GM21381 (cell line): ENCODE results near the gene CABP2.
"Not testable (repeated sequence)": the region's sequence is repeated elsewhere in the genome, so short reads cannot be mapped to it uniquely, and the experiment has no call there.

Experiments
- ATAC-seq: cut with Tn5 transposase; IDR thresholded peaks from one replicate; pipeline ENCODE4 v1.9.1; 2021; ENCODE audit warnings: mild to moderate bottlenecking, moderate library complexity; ENCODE audit not compliant: unreplicated experiment

The CABP2 gene

GRCh38 chr11:67482275-67482826 is 40.9 kb downstream of the CABP2 start:
- ATAC-seq: no peak

- not testable (repeated sequence) for ATAC-seq
Measured at GRCh38 chr11:67477344-67478050, 45.7 kb downstream of the CABP2 start.

DNA sequence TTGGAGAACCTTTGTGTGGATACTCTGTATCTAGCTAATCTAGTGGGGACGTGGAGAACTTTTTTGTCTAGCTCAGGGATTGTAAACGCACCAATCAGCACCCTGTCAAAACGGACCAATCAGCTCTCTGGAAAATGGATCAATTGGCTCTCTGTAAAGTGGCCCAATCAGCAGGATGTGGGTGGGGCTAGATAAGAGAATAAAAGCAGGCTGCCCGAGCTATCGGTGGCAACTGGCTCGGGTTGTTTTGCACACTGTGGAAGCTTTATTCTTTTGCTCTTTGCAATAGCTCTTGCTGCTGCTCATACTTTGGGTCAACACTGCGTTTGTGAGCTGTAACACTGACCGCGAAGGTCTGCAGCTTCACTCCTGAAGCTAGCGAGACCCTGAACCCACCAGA is 46.6 kb downstream of the CABP2 start:
- not testable (repeated sequence) for ATAC-seq

- no peak for ATAC-seq
Measured at GRCh38 chr11:67472882-67473281, 50.4 kb downstream of the CABP2 start.

DNA sequence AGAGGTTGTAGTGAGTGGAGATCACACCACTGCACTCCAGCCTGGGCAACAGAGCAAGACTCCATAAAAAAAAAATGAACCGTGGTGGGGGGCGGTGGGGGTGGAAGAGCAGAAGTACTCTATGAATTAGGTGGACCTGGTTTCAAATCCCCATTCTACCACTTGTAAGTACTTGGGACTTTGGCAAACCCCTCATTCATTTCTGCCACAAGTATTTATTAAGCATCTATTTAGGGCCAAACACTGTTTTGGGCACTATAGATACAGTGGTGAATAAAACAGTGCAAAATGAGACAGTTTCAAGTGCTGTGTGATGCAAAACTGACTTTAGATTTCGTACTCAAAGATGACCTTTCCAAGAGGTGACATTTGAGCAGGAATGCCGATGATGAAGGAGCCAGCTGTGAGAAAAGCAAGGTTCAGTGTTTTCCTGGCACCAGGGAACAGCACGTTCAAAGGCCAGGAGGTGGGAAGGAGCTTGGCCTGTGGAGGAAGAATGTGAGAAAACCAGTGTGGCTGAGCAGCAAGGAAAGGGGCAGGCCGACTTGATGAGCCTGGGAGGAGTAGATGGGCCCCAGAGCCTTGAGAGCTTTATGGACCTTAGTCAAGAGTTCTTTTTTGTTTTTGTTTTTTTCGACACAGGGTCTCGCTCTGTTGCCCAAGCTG is 52.8 kb downstream of the CABP2 start:
- ATAC-seq: no peak

DNA sequence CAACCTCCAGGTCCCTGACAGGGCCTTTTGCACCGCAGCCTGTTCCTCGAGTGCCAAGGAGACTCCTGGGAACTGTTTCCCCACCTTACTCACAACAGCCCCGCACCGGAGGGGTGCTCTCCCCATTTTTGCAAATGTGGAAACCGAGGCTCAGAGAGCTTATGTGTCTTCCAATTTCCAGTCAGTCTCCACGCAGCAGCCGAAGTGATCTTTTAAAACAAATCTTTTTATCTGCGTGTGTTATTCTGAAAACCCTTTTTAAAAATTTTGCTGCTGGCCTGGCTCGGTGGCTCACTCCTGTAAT is 53.8 kb downstream of the CABP2 start:
- ATAC-seq: no peak
